DND-41 (cell line): Measurements from ENCODE around the gene SIX1.

Source experiments
- EZH2 ChIP-seq: IDR thresholded peaks from 3 replicates; pipeline ENCODE4 v1.6.1; 2012; ENCODE audit warnings: borderline replicate concordance, low read depth, mild to moderate bottlenecking, moderate library complexity, low read length, inconsistent platforms; ENCODE audit not compliant: severe bottlenecking
- TF ChIP-seq, protein P1 (sequence below): IDR thresholded peaks from 2 replicates; pipeline ENCODE4 v1.5.1; 2012; ENCODE audit warnings: borderline replicate concordance, low read length, moderate library complexity, mild to moderate bottlenecking; ENCODE audit not compliant: poor library complexity, severe bottlenecking; ENCODE audit errors: extremely low read depth

DNA sequence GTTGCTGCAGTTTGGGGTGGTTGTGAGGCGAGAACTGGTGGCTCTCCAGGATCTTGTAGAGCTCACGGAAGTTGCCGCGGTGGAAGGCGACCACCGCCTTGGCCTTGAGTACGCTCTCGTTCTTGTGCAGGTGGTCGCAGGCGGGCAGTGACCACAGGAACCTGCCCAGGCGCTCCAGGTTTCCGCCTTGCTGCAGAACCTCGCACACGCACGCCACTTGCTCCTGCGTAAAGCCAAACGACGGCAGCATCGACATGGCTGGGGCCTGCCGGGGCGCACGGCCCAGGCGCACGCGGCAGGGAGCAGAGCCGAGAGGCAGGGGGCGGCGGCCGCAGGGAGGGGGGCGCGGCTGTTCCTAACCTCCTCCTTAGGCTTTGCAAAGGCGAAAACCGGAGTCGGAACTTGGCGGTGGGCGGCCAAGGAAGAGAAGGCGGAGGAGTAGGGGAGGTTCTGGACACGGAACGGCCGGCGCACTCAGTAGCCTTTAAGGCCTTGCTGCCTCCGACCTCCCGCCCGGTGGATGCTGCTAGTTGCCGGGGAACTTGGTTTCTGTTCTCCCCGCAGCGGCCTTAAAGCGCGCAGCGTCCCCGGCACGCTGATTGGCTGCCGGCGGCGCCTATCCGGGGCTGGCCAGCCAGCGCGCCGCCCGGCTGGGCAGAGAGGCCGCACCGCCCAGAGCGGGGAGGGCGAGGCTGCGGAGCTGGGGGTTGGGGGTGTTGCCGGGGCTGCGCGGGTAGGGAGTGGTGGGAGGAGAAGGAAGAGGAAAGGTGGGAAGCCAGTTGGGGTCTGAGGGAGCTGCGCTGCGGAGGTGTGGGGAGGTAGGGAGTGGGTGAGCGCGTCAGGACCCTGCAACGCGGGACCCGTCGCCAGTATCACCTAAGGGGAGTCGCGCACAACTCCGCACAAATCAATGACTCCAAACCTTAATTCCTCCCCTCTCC, at the start of gene SIX1:
- TF ChIP-seq, protein P1, sequence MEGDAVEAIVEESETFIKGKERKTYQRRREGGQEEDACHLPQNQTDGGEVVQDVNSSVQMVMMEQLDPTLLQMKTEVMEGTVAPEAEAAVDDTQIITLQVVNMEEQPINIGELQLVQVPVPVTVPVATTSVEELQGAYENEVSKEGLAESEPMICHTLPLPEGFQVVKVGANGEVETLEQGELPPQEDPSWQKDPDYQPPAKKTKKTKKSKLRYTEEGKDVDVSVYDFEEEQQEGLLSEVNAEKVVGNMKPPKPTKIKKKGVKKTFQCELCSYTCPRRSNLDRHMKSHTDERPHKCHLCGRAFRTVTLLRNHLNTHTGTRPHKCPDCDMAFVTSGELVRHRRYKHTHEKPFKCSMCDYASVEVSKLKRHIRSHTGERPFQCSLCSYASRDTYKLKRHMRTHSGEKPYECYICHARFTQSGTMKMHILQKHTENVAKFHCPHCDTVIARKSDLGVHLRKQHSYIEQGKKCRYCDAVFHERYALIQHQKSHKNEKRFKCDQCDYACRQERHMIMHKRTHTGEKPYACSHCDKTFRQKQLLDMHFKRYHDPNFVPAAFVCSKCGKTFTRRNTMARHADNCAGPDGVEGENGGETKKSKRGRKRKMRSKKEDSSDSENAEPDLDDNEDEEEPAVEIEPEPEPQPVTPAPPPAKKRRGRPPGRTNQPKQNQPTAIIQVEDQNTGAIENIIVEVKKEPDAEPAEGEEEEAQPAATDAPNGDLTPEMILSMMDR: no peak
- no peak for TF ChIP-seq EZH2
